Activated T-helper 1 cell treated with anti-CD3 and anti-CD28 coated beads, Interleukin-12 subunit alpha, Interleukin-12 subunit beta, Interleukin-2, Interleukin-4 antibody, amounts not matched to agents 30 ng/mL and 10 ng/mL and 1 ng/mL, durations not matched to agents 14 hours and 24 hours and 36 hours (primary cell): Measurements from ENCODE around the gene ZNF334. TPM values are rescaled to one million over a fixed set of nuclear protein-coding genes. Genes with fewer than 3 reads are reported as not detected.

Experiments used
- DNase-seq: peaks from one replicate; pipeline ENCODE4 v3.0.0; 2021; ENCODE audit warnings: low spot score
- H3K27ac Mint-ChIP-seq: one replicate; pipeline ENCODE4 v1.8.0; 2021; ENCODE audit warnings: mild to moderate bottlenecking, mixed read lengths
- H3K27me3 Mint-ChIP-seq: one replicate; pipeline ENCODE4 v1.8.0; 2022; ENCODE audit warnings: mild to moderate bottlenecking, moderate library complexity, mixed read lengths; ENCODE audit not compliant: insufficient read depth
- H3K36me3 Mint-ChIP-seq: one replicate; pipeline ENCODE4 v1.8.0; 2021; ENCODE audit warnings: low read depth, mixed read lengths
- H3K4me1 Mint-ChIP-seq: one replicate; pipeline ENCODE4 v1.8.0; 2021; ENCODE audit warnings: low read depth, mixed read lengths
- H3K4me3 Mint-ChIP-seq: one replicate; pipeline ENCODE4 v1.8.0; 2021; ENCODE audit warnings: mild to moderate bottlenecking, moderate library complexity, mixed read lengths
- H3K9me3 Mint-ChIP-seq: one replicate; pipeline ENCODE4 v1.8.0; 2021; ENCODE audit warnings: mixed read lengths
- intact Hi-C: fragments of 100-400 bp; cut with micrococcal nuclease; formaldehyde crosslinking; loops from one replicate; pipeline ENCODE4 v1.15.1; 2024
- total RNA-seq: library from RNA; stranded (reverse); gene quantifications from 2 replicates; pipeline ENCODE4 v1.2.3, GENCODE V29; 2022

Gene ZNF334
- total RNA-seq, 1 donor from 2014 or later, result 1.2 TPM

- no peaks in the 10 kb centered on the region for H3K27me3 Mint-ChIP-seq
- H3K36me3 Mint-ChIP-seq, result peaks cover 18% of the 10 kb centered on the region
- no peak for DNase-seq
- H3K27ac Mint-ChIP-seq, result no peak overlapping the region
- peaks cover 23% of the 10 kb centered on the region for H3K4me1 Mint-ChIP-seq
- intact Hi-C loops, result no loop called here
- H3K9me3 Mint-ChIP-seq, result peaks cover 58% of the 10 kb centered on the region
- H3K4me3 Mint-ChIP-seq, result no peak overlapping the region
Observed at GRCh38 chr20:46505506-46505905, 7.9 kb downstream of the ZNF334 start.

- no peak overlapping the region for H3K27ac Mint-ChIP-seq
- DNase-seq, result no peak
- H3K9me3 Mint-ChIP-seq, result peaks cover 74% of the 10 kb centered on the region
- H3K27me3 Mint-ChIP-seq, result no peaks in the 10 kb centered on the region
- H3K4me1 Mint-ChIP-seq, result no peaks in the 10 kb centered on the region
- H3K4me3 Mint-ChIP-seq, result no peak overlapping the region
- intact Hi-C loops, result no loop called here
- peaks cover 14% of the 10 kb centered on the region for H3K36me3 Mint-ChIP-seq
Observed at GRCh38 chr20:46501961-46502360, 11.4 kb downstream of the ZNF334 start.

GRCh38 chr20:46501337-46501942, 11.9 kb downstream of the ZNF334 start:
- no peak for DNase-seq
- Mint-ChIP-seq H3K9me3 (peaks cover 78% of the 10 kb centered on the region), H3K4me3 (no peak overlapping the region), H3K4me1 (no peaks in the 10 kb centered on the region), H3K27ac (no peak overlapping the region), H3K27me3 (no peaks in the 10 kb centered on the region), H3K36me3 (peaks cover 14% of the 10 kb centered on the region)
- intact Hi-C loops, result no loop called here

- Mint-ChIP-seq H3K27me3 (no peaks in the 10 kb centered on the region), H3K36me3 (no peaks in the 10 kb centered on the region), H3K9me3 (peaks cover 25% of the 10 kb centered on the region), H3K4me3 (no peak overlapping the region), H3K4me1 (no peaks in the 10 kb centered on the region), H3K27ac (no peak overlapping the region)
- intact Hi-C loops, result no loop called here
- DNase-seq, result no peak
Observed at GRCh38 chr20:46494077-46494476, 19.3 kb downstream of the ZNF334 start.

GRCh38 chr20:46491354-46491753, 22.0 kb downstream of the ZNF334 start:
- no peak overlapping the region for H3K4me3 Mint-ChIP-seq
- intact Hi-C loops, result no loop called here
- H3K36me3 Mint-ChIP-seq, result no peaks in the 10 kb centered on the region
- H3K27me3 Mint-ChIP-seq, result peaks cover 11% of the 10 kb centered on the region
- H3K9me3 Mint-ChIP-seq, result peaks cover 9% of the 10 kb centered on the region
- no peak overlapping the region for H3K27ac Mint-ChIP-seq
- H3K4me1 Mint-ChIP-seq, result no peaks in the 10 kb centered on the region
- DNase-seq, result no peak

GRCh38 chr20:46488451-46488850, 24.9 kb downstream of the ZNF334 start:
- H3K4me1 Mint-ChIP-seq, result no peaks in the 10 kb centered on the region
- DNase-seq, result no peak
- H3K27me3 Mint-ChIP-seq, result peaks cover 16% of the 10 kb centered on the region
- no peaks in the 10 kb centered on the region for H3K36me3 Mint-ChIP-seq
- intact Hi-C loops, result no loop called here
- H3K4me3 Mint-ChIP-seq, result no peak overlapping the region
- peaks cover 9% of the 10 kb centered on the region for H3K9me3 Mint-ChIP-seq
- no peak overlapping the region for H3K27ac Mint-ChIP-seq

- DNase-seq, result no peak
- Mint-ChIP-seq H3K9me3 (peaks cover 9% of the 10 kb centered on the region), H3K27ac (no peak overlapping the region), H3K4me3 (no peak overlapping the region), H3K27me3 (peaks cover 18% of the 10 kb centered on the region), H3K4me1 (no peaks in the 10 kb centered on the region), H3K36me3 (no peaks in the 10 kb centered on the region)
- intact Hi-C loops, result no loop called here
Observed at GRCh38 chr20:46487628-46488027, 25.7 kb downstream of the ZNF334 start.

GRCh38 chr20:46485431-46485830, 27.9 kb downstream of the ZNF334 start:
- Mint-ChIP-seq H3K27me3 (peaks cover 29% of the 10 kb centered on the region), H3K9me3 (no peaks in the 10 kb centered on the region), H3K27ac (no peak overlapping the region), H3K4me3 (no peak overlapping the region), H3K36me3 (no peaks in the 10 kb centered on the region), H3K4me1 (no peaks in the 10 kb centered on the region)
- no peak for DNase-seq
- intact Hi-C loops, result no loop called here

- Mint-ChIP-seq H3K36me3 (no peaks in the 10 kb centered on the region), H3K4me1 (no peaks in the 10 kb centered on the region), H3K27me3 (peaks cover 29% of the 10 kb centered on the region), H3K9me3 (no peaks in the 10 kb centered on the region), H3K27ac (no peak overlapping the region), H3K4me3 (no peak overlapping the region)
- intact Hi-C loops, result no loop called here
- no peak for DNase-seq
Observed at GRCh38 chr20:46484954-46485353, 28.4 kb downstream of the ZNF334 start.

- no peaks in the 10 kb centered on the region for H3K36me3 Mint-ChIP-seq
- H3K9me3 Mint-ChIP-seq, result no peaks in the 10 kb centered on the region
- H3K27me3 Mint-ChIP-seq, result peaks cover 34% of the 10 kb centered on the region
- no peak overlapping the region for H3K27ac Mint-ChIP-seq
- intact Hi-C loops, result no loop called here
- H3K4me3 Mint-ChIP-seq, result no peak overlapping the region
- no peak for DNase-seq
- no peaks in the 10 kb centered on the region for H3K4me1 Mint-ChIP-seq
Observed at GRCh38 chr20:46483879-46484278, 29.5 kb downstream of the ZNF334 start.

- no peak for DNase-seq
- Mint-ChIP-seq H3K4me3 (no peak overlapping the region), H3K27me3 (peaks cover 33% of the 10 kb centered on the region), H3K9me3 (no peaks in the 10 kb centered on the region), H3K4me1 (no peaks in the 10 kb centered on the region), H3K27ac (no peak overlapping the region), H3K36me3 (no peaks in the 10 kb centered on the region)
- intact Hi-C loops, result no loop called here
Observed at GRCh38 chr20:46482864-46483263, 30.5 kb downstream of the ZNF334 start.

GRCh38 chr20:46477640-46478039, 35.7 kb downstream of the ZNF334 start:
- Mint-ChIP-seq H3K36me3 (no peaks in the 10 kb centered on the region), H3K4me3 (no peak overlapping the region), H3K27me3 (peaks cover 31% of the 10 kb centered on the region), H3K4me1 (no peaks in the 10 kb centered on the region), H3K27ac (no peak overlapping the region), H3K9me3 (no peaks in the 10 kb centered on the region)
- intact Hi-C loops, result no loop called here
- DNase-seq, result no peak

- no peak for DNase-seq
- H3K4me1 Mint-ChIP-seq, result no peaks in the 10 kb centered on the region
- H3K9me3 Mint-ChIP-seq, result no peaks in the 10 kb centered on the region
- no peaks in the 10 kb centered on the region for H3K36me3 Mint-ChIP-seq
- no peak overlapping the region for H3K27ac Mint-ChIP-seq
- H3K27me3 Mint-ChIP-seq, result peaks cover 33% of the 10 kb centered on the region
- intact Hi-C loops, result no loop called here
- no peak overlapping the region for H3K4me3 Mint-ChIP-seq
Observed at GRCh38 chr20:46477225-46477624, 36.1 kb downstream of the ZNF334 start.

- H3K4me1 Mint-ChIP-seq, result no peaks in the 10 kb centered on the region
- H3K36me3 Mint-ChIP-seq, result no peaks in the 10 kb centered on the region
- H3K27ac Mint-ChIP-seq, result no peak overlapping the region
- intact Hi-C loops, result no loop called here
- DNase-seq, result no peak
- peaks cover 7% of the 10 kb centered on the region for H3K27me3 Mint-ChIP-seq
- H3K4me3 Mint-ChIP-seq, result no peak overlapping the region
- H3K9me3 Mint-ChIP-seq, result no peaks in the 10 kb centered on the region
Observed at GRCh38 chr20:46468508-46468907, 44.9 kb downstream of the ZNF334 start.
